H1 (cell line): Measurements from ENCODE around the gene TIMM21. TPM values are rescaled to one million over a fixed set of nuclear protein-coding genes. Genes with fewer than 3 reads are reported as not detected.

ENCODE experiments used
- CTCF ChIA-PET: fragments of 300-600 bp; sonication (Branson Sonifier 250); formaldehyde crosslinking; loops from one replicate; lab custom pipeline; 2021; ENCODE audit not compliant: partially characterized antibody; lab: Charles Lee
- POLR2A ChIA-PET: fragments of 300-600 bp; sonication (Branson Sonifier 250); formaldehyde crosslinking; loops from one replicate; lab custom pipeline; 2021; ENCODE audit warnings: inconsistent platforms; ENCODE audit not compliant: partially characterized antibody; lab: Charles Lee
- DNase-seq, 2 experiments: peaks; one replicate each; pipeline versions ENCODE4 v3.0.0 to v3.0.0-alpha.2; 2010 to 2022; ENCODE audit warnings: low spot score in 2 of 2, low read depth in 1 of 2, mixed read lengths in 1 of 2
- FAIRE-seq: peaks from 2 replicates; lab custom pipeline; 2011; peaks lifted over from hg19 to GRCh38; lab: Jason Lieb, UNC
- H2AFZ ChIP-seq: 2 replicates; pipeline ENCODE4 v1.8.1; 2012; ENCODE audit warnings: low read length, inconsistent platforms
- H2AK5ac ChIP-seq: 2 replicates; pipeline ENCODE4 v1.6.1; 2013; ENCODE audit warnings: low read depth, low read length
- H2BK120ac ChIP-seq: replicated peaks from 2 replicates; pipeline ENCODE3; 2013; ENCODE audit warnings: low read depth, low read length, inconsistent platforms
- H2BK12ac ChIP-seq: 2 replicates; pipeline ENCODE4 v1.6.1; 2013; ENCODE audit warnings: low read depth, low read length
- H2BK15ac ChIP-seq: 2 replicates; pipeline ENCODE4 v1.6.1; 2013; ENCODE audit warnings: low read length
- H2BK20ac ChIP-seq: 2 replicates; pipeline ENCODE4 v1.6.1; 2013; ENCODE audit warnings: low read length
- H2BK5ac ChIP-seq: 2 replicates; pipeline ENCODE4 v1.6.1; 2013; ENCODE audit warnings: low read depth, low read length
- H3K14ac ChIP-seq: 2 replicates; pipeline ENCODE4 v1.6.1; 2013; ENCODE audit warnings: inconsistent platforms; ENCODE audit not compliant: insufficient read length
- H3K18ac ChIP-seq: 2 replicates; pipeline ENCODE4 v1.6.1; 2013; ENCODE audit warnings: low read length; ENCODE audit errors: extremely low read depth
- H3K23ac ChIP-seq: 2 replicates; pipeline ENCODE4 v1.6.1; 2013; ENCODE audit warnings: inconsistent platforms; ENCODE audit not compliant: insufficient read length
- H3K23me2 ChIP-seq: 2 replicates; pipeline ENCODE4 v1.6.1; 2013; ENCODE audit warnings: low read depth, low read length
- H3K27ac ChIP-seq: 2 replicates; pipeline ENCODE4 v1.6.1; 2011; ENCODE audit warnings: low read depth, low read length, inconsistent platforms
- H3K27me3 ChIP-seq, 4 experiments: replicated peaks in 1 of 4; 1 replicate in 1 of 4; 2 replicates in 3 of 4; pipeline versions ENCODE4 v1.6.1 to v1.8.1; 2011 to 2013; ENCODE audit warnings: low read length in 3 of 4, mild to moderate bottlenecking in 3 of 4, inconsistent platforms in 2 of 4, mixed read lengths in 2 of 4, moderate library complexity in 1 of 4; ENCODE audit not compliant: control insufficient read depth in 3 of 4, insufficient read depth in 3 of 4; ENCODE audit errors: extremely low read depth in 1 of 4
- H3K36me3 ChIP-seq, 4 experiments: 2 replicates each; pipeline versions ENCODE4 v1.6.1 to v1.8.1; 2011 to 2013; ENCODE audit warnings: mild to moderate bottlenecking in 4 of 4, low read length in 3 of 4, moderate library complexity in 2 of 4, control low read depth in 1 of 4, inconsistent platforms in 1 of 4; ENCODE audit not compliant: insufficient read depth in 4 of 4, control insufficient read depth in 2 of 4
- H3K4ac ChIP-seq: replicated peaks from 2 replicates; pipeline ENCODE3; 2013; ENCODE audit warnings: low read length, low read depth, mixed read lengths, inconsistent platforms; ENCODE audit not compliant: insufficient read length
- H3K4me1 ChIP-seq, 4 experiments: replicated peaks in 1 of 4; 1 replicate in 1 of 4; 2 replicates in 3 of 4; pipeline versions ENCODE4 v1.6.1 to v1.8.1; 2011 to 2013; ENCODE audit warnings: low read length in 3 of 4, inconsistent platforms in 2 of 4, mixed read lengths in 1 of 4; ENCODE audit not compliant: insufficient read depth in 4 of 4, control insufficient read depth in 3 of 4
- H3K4me2 ChIP-seq, 2 experiments: 2 replicates each; pipeline versions ENCODE4 v1.6.1 to v1.8.1; 2011 to 2013; ENCODE audit warnings: low read depth in 2 of 2, low read length in 2 of 2, control low read depth in 1 of 2, inconsistent platforms in 1 of 2, mild to moderate bottlenecking in 1 of 2; ENCODE audit not compliant: insufficient read depth in 1 of 2
- H3K4me3 ChIP-seq, 4 experiments: fragments of 200-600, 300-600 bp in 1 of 4; sonication (generic), shearing (Covaris generic), sonication (Bioruptor Twin) in 1 of 4; 2 replicates each; pipeline versions ENCODE4 v1.5.1 to v1.8.1; 2011 to 2016; ENCODE audit warnings: low read length in 4 of 4, low read depth in 3 of 4, control low read depth in 2 of 4, inconsistent platforms in 2 of 4, mild to moderate bottlenecking in 2 of 4, mixed read lengths in 1 of 4, moderate library complexity in 1 of 4; ENCODE audit not compliant: insufficient read depth in 2 of 4; ENCODE audit errors: extremely low read depth in 1 of 4
- H3K56ac ChIP-seq: replicated peaks from 2 replicates; pipeline ENCODE3; 2013; ENCODE audit warnings: low read depth, mild to moderate bottlenecking, mixed read lengths, low read length, inconsistent platforms; ENCODE audit not compliant: insufficient read length
- H3K79me1 ChIP-seq: 2 replicates; pipeline ENCODE4 v1.6.1; 2013; ENCODE audit warnings: low read depth, low read length, control low read depth
- H3K79me2 ChIP-seq, 2 experiments: 2 replicates each; pipeline versions ENCODE4 v1.6.1 to v1.8.1; 2012 to 2013; ENCODE audit warnings: low read length in 2 of 2, mild to moderate bottlenecking in 2 of 2, inconsistent platforms in 1 of 2; ENCODE audit not compliant: insufficient read depth in 2 of 2, control insufficient read depth in 1 of 2
- H3K9ac ChIP-seq, 4 experiments: replicated peaks in 1 of 4; 1 replicate in 1 of 4; 2 replicates in 3 of 4; pipeline versions ENCODE4 v1.6.1 to v1.8.1; 2011 to 2013; ENCODE audit warnings: low read depth in 3 of 4, low read length in 3 of 4, control low read depth in 2 of 4, mild to moderate bottlenecking in 2 of 4, moderate library complexity in 2 of 4, inconsistent platforms in 1 of 4; ENCODE audit errors: extremely low read depth in 1 of 4
- H3K9me3 ChIP-seq, 2 experiments: 2 replicates each; pipeline versions ENCODE4 v1.6.1 to v1.8.1; 2012 to 2013; ENCODE audit warnings: mild to moderate bottlenecking in 2 of 2, moderate library complexity in 2 of 2, control low read depth in 1 of 2, inconsistent platforms in 1 of 2, low read depth in 1 of 2, low read length in 1 of 2, mixed read lengths in 1 of 2; ENCODE audit not compliant: insufficient read depth in 2 of 2
- H4K20me1 ChIP-seq, 2 experiments: replicated peaks in 1 of 2; 2 replicates each; pipeline versions ENCODE3 to v1.8.1; 2011 to 2013; ENCODE audit warnings: inconsistent platforms in 2 of 2, low read length in 2 of 2, mild to moderate bottlenecking in 1 of 2; ENCODE audit not compliant: insufficient read depth in 2 of 2, control insufficient read depth in 1 of 2
- H4K5ac ChIP-seq: 2 replicates; pipeline ENCODE4 v1.6.1; 2013; ENCODE audit warnings: low read length, low read depth, mixed read lengths, inconsistent platforms; ENCODE audit not compliant: insufficient read length
- H4K8ac ChIP-seq: 2 replicates; pipeline ENCODE4 v1.8.0; 2013; ENCODE audit warnings: mild to moderate bottlenecking, moderate library complexity, low read length, inconsistent platforms; ENCODE audit not compliant: insufficient read depth; ENCODE audit errors: extremely low read depth
- H4K91ac ChIP-seq: replicated peaks from 2 replicates; pipeline ENCODE3; 2013; ENCODE audit warnings: low read length, mixed read lengths, inconsistent platforms; ENCODE audit not compliant: insufficient read length
- ASH2L ChIP-seq: fragments of 200-600, 300-600 bp; sonication (generic); IDR thresholded peaks from one replicate; pipeline ENCODE4 v1.7.1; 2017; ENCODE audit warnings: low read length
- ATF2 ChIP-seq: IDR thresholded peaks from 2 replicates; pipeline ENCODE4 v1.6.1; 2012; ENCODE audit warnings: low read length, inconsistent platforms
- CEBPB ChIP-seq: IDR thresholded peaks from 2 replicates; pipeline ENCODE4 v1.6.1; 2012; ENCODE audit warnings: low read depth, low read length
- CHD1 ChIP-seq: IDR thresholded peaks from 2 replicates; pipeline ENCODE4 v1.6.1; 2012; ENCODE audit warnings: low read depth, low read length, improper control_type of control experiment
- EP300 ChIP-seq, 2 experiments: IDR thresholded peaks; 1 replicate in 1 of 2; 2 replicates in 1 of 2; pipeline ENCODE4 v1.6.1; 2011 to 2012; ENCODE audit warnings: low read depth in 2 of 2, low read length in 2 of 2, mild to moderate bottlenecking in 2 of 2, borderline replicate concordance in 1 of 2, inconsistent platforms in 1 of 2, moderate library complexity in 1 of 2
- EZH2 ChIP-seq: fragments of 200-600 bp; sonication (generic); IDR thresholded peaks from 2 replicates; pipeline ENCODE4 v1.7.1; 2012; ENCODE audit warnings: low read depth, mild to moderate bottlenecking, moderate library complexity, low read length, inconsistent platforms; ENCODE audit not compliant: severe bottlenecking
- JUN ChIP-seq: IDR thresholded peaks from 2 replicates; pipeline ENCODE4 v1.6.1; 2011; ENCODE audit warnings: low read depth, mild to moderate bottlenecking, improper control_type of control experiment, low read length
- KDM1A ChIP-seq: fragments of 200-600, 300-600 bp; sonication (generic); IDR thresholded peaks from 2 replicates; pipeline ENCODE4 v1.7.1; 2016; ENCODE audit warnings: mild to moderate bottlenecking, low read length, borderline replicate concordance
- KDM4A ChIP-seq: IDR thresholded peaks from one replicate; pipeline ENCODE4 v1.7.1; 2012; ENCODE audit warnings: low read depth, mild to moderate bottlenecking, moderate library complexity, low read length, inconsistent platforms; ENCODE audit not compliant: severe bottlenecking
- MAX ChIP-seq: IDR thresholded peaks from 2 replicates; pipeline ENCODE4 v1.6.1; 2012; ENCODE audit warnings: inconsistent platforms
- POLR2AphosphoS5 ChIP-seq: IDR thresholded peaks from 2 replicates; pipeline ENCODE4 v1.6.1; 2011; ENCODE audit warnings: low read depth, low read length
- TAF1 ChIP-seq: IDR thresholded peaks from 2 replicates; pipeline ENCODE4 v1.6.1; 2011; ENCODE audit warnings: mild to moderate bottlenecking, low read depth, low read length
- WGBS, 2 experiments: shearing (Covaris generic) in 1 of 2; methylation state at CpG; one replicate each; pipeline versions ENCODE4 v1.1.6 to v1.1.7; 2013 to 2015; ENCODE audit warnings: low lambda C conversion rate in 2 of 2, mixed read lengths in 2 of 2, inconsistent platforms in 1 of 2, low coverage in 1 of 2, missing lambda C conversion rate in 1 of 2; ENCODE audit not compliant: insufficient replicate concordance in 2 of 2, insufficient coverage in 1 of 2, insufficient read length in 1 of 2; ENCODE audit errors: extremely low coverage in 1 of 2, missing lambda C conversion rate in 1 of 2; 5-methylcytosine and 5-hydroxymethylcytosine counted together
- polyA plus RNA-seq, 7 experiments: library from polyadenylated mRNA; depleted of rRNA in 3 of 7; stranded (reverse) in 5 of 7; unstranded in 2 of 7; fragments of >200 nt in 5 of 7; fragments of 200-250 nt in 2 of 7; gene quantifications; 1 replicate in 5 of 7; 2 replicates in 1 of 7; 4 replicates in 1 of 7; pipeline versions ENCODE4 v1.2.1 to v1.2.3, GENCODE V29; 2011 to 2013; ENCODE audit warnings: missing spikeins in 2 of 7, mixed read lengths in 2 of 7
- total RNA-seq: library from RNA; stranded (reverse); fragmentation: NEBNext Ultra II Directional; extraction: Animal tissue kit (Norgen Biotek cat#: 25700); gene quantifications from 2 replicates; pipeline ENCODE4 v1.2.1, GENCODE V29; 2021

Gene TIMM21
- total and polyA plus RNA-seq, 2 of the 8 experiments (the other 6 are each of a cell fraction or from before 2014, with no cell fraction given), result 27.9 to 43.8 TPM

GRCh38 chr18:74190086-74190485 lies 41.8 kb downstream of the TIMM21 start:
- DNase-seq (no peak), FAIRE-seq (no peak)
- Histone ChIP-seq H3K9ac (no peak overlapping the region), H3K79me1 (no peaks in the 10 kb centered on the region), H2BK120ac (no peak overlapping the region), H2BK5ac (no peak overlapping the region), H4K8ac (no peak overlapping the region), H4K91ac (no peak overlapping the region), H3K23me2 (no peaks in the 10 kb centered on the region), H3K9me3 (no peaks in the 10 kb centered on the region), H3K14ac (no peak overlapping the region), H2BK15ac (no peak overlapping the region), H3K4me1 (peaks cover 0 to 3% (median under 1%) of the 10 kb centered on the region in 4 experiments; a peak in 4 of 7 replicates), H3K27ac (no peak overlapping the region), H3K79me2 (no peaks in the 10 kb centered on the region), H4K5ac (no peak overlapping the region), H2AFZ (no peak overlapping the region), H3K4me3 (no peak overlapping the region), H2BK12ac (no peak overlapping the region), H3K4ac (peak overlapping the region; percentile 29), H3K23ac (no peak overlapping the region), H3K18ac (no peak overlapping the region), H3K36me3 (no peaks in the 10 kb centered on the region), H3K4me2 (no peak overlapping the region), H4K20me1 (no peaks in the 10 kb centered on the region), H2BK20ac (no peak overlapping the region), H2AK5ac (no peak overlapping the region), H3K56ac (no peak overlapping the region), H3K27me3 (no peaks in the 10 kb centered on the region)
- ChIA-PET POLR2A (no interaction called here), CTCF (interaction anchor here (1.0 to 5.8 kb wide), 4 partner anchors 107 to 152 kb away, joined by 3 to 32 read pairs (median 4); no protein-coding TSS in a partner anchor)
- 85% methylated on average over 4 of the region's 4 CpGs; no CpG with 5 or more reads in 1 of the 2 experiments for WGBS, 2 experiments
- TF ChIP-seq CEBPB (no peak), MAX (no peak), KDM4A (no peak), KDM1A (no peak), CHD1 (no peak), ATF2 (no peak), POLR2AphosphoS5 (no peak), ASH2L (no peak), EP300 (IDR thresholded peaks at IDR 0.05; ENCODE audit: borderline replicate concordance in 1 of 2, low read depth in 2 of 2, low read length in 2 of 2) (no peak), TAF1 (no peak), EZH2 (no peak), JUN (no peak)
